Panc1 (cell line): ENCODE results near the gene CEPT1. TPM values are rescaled to one million over a fixed set of nuclear protein-coding genes. Genes with fewer than 3 reads are reported as not detected.

ENCODE experiments used
- ATAC-seq: fragments of 200-7000 bp; cut with Tn5 transposase; 2 replicates; pipeline ENCODE4 v1.9.1; 2020; ENCODE audit warnings: mild to moderate bottlenecking, moderate library complexity
- BruUV-seq: library from RNA; stranded (reverse); fragments of 400-500 nt; replicated peaks from 2 replicates; lab custom pipeline; 2021; lab: Mats Ljungman, UMichigan
- CTCF ChIA-PET: fragments of 300-600 bp; sonication (Branson Sonifier 250); formaldehyde crosslinking; loops from one replicate; lab custom pipeline; 2022; ENCODE audit warnings: antibody characterized with exemption; lab: Charles Lee
- POLR2A ChIA-PET: fragments of 300-600 bp; sonication (Branson Sonifier 250); formaldehyde crosslinking; loops from one replicate; lab custom pipeline; 2022; ENCODE audit warnings: antibody characterized with exemption; lab: Charles Lee
- DNase-seq: peaks from one replicate; pipeline ENCODE4 v3.0.0-alpha.2; 2010; ENCODE audit warnings: low read depth, low spot score
- H3K27ac ChIP-seq: 2 replicates; pipeline ENCODE4 v1.5.1; 2011; ENCODE audit warnings: mild to moderate bottlenecking, low read length, inconsistent platforms
- H3K27me3 ChIP-seq: fragments of 200-500 bp; sonication (Bioruptor generic); 2 replicates; pipeline ENCODE4 v1.6.0; 2014; ENCODE audit warnings: low read length, inconsistent platforms; ENCODE audit not compliant: control insufficient read depth, insufficient read depth
- H3K36me3 ChIP-seq: fragments of 200-500 bp; sonication (Bioruptor generic); 2 replicates; pipeline ENCODE4 v1.5.1; 2014; ENCODE audit warnings: inconsistent platforms, mild to moderate bottlenecking, low read length, moderate library complexity; ENCODE audit not compliant: control insufficient read depth, insufficient read depth
- H3K4me1 ChIP-seq: 2 replicates; pipeline ENCODE4 v1.5.1; 2011; ENCODE audit warnings: inconsistent platforms, mild to moderate bottlenecking, low read length, moderate library complexity; ENCODE audit not compliant: control insufficient read depth, insufficient read depth
- H3K4me3 ChIP-seq, 2 experiments: 2 replicates each; pipeline ENCODE4 v1.5.1; 2011 to 2012; ENCODE audit warnings: low read depth in 2 of 2, low read length in 2 of 2, mild to moderate bottlenecking in 2 of 2, inconsistent platforms in 1 of 2, moderate library complexity in 1 of 2
- H3K9me3 ChIP-seq: fragments of 200-500 bp; sonication (Bioruptor generic); 2 replicates; pipeline ENCODE4 v1.5.1; 2014; ENCODE audit warnings: low read depth, mild to moderate bottlenecking, inconsistent platforms, low read length, moderate library complexity; ENCODE audit not compliant: control insufficient read depth, insufficient read depth
- CTCF ChIP-seq: fragments of 450-650 bp; IDR thresholded peaks from 2 replicates; pipeline ENCODE4 v1.5.1; 2017; ENCODE audit warnings: mild to moderate bottlenecking
- POLR2AphosphoS5 ChIP-seq: IDR thresholded peaks from 2 replicates; pipeline ENCODE4 v1.6.1; 2012; ENCODE audit warnings: mild to moderate bottlenecking, low read depth, low read length, moderate library complexity
- REST ChIP-seq, 2 experiments: IDR thresholded peaks; 2 replicates each; pipeline ENCODE4 v1.6.1; 2011 to 2012; ENCODE audit warnings: low read depth in 2 of 2, control low read depth in 1 of 2, low read length in 1 of 2, mild to moderate bottlenecking in 1 of 2, moderate library complexity in 1 of 2; ENCODE audit not compliant: insufficient read depth in 1 of 2
- SIN3A ChIP-seq: IDR thresholded peaks from 2 replicates; pipeline ENCODE4 v1.6.1; 2012; ENCODE audit warnings: low read depth, mild to moderate bottlenecking, low read length, moderate library complexity, borderline replicate concordance; ENCODE audit not compliant: insufficient read depth
- TCF7L2 ChIP-seq: IDR thresholded peaks from 2 replicates; pipeline ENCODE4 v1.6.1; 2011; ENCODE audit warnings: mild to moderate bottlenecking, low read depth, low read length, inconsistent platforms
- in situ Hi-C: cut with HindIII; loops from 2 replicates; pipeline ENCODE4 v1.10.0; 2016; ENCODE audit warnings: low sequenced_read_pairs, low pct_unique_long_range_greater_than_20kb
- intact Hi-C: fragments of 100-400 bp; cut with micrococcal nuclease; formaldehyde crosslinking; loops from one replicate; pipeline ENCODE4 v1.10.0; 2022; ENCODE audit not compliant: unreplicated experiment
- total RNA-seq: library from RNA; stranded (reverse); gene quantifications from one replicate; pipeline ENCODE4 v1.2.1, GENCODE V29; 2021; ENCODE audit not compliant: unreplicated experiment

CEPT1 gene
- total RNA-seq, 1 experiment from 2014 or later, result 21.9 TPM

GRCh38 chr1:111141245-111142220, 1.5 kb downstream of the CEPT1 start:
- CTCF ChIA-PET, result no interaction called here
- TSS peak; percentile 66 for BruUV-seq
- ATAC-seq (no peak), DNase-seq (no peak)
- H3K4me3 ChIP-seq, result peak overlapping the region; percentile 82 to 84; a peak in 3 of 4 replicates
- no peak for TF ChIP-seq SIN3A
- TF ChIP-seq POLR2AphosphoS5, result no peak
- TF ChIP-seq REST (IDR thresholded peaks at IDR 0.05; ENCODE audit: insufficient read depth in 1 of 2, low read depth in 2 of 2, low read length in 1 of 2), result no peak
- TF ChIP-seq CTCF, result no peak
- no peak for TF ChIP-seq TCF7L2
- H3K36me3 ChIP-seq, result peaks cover 11% of the 10 kb centered on the region; the same call in 1 of the 2 replicates
- H3K27me3 ChIP-seq, result no peaks in the 10 kb centered on the region
- peak overlapping the region; percentile 93 for H3K27ac ChIP-seq
- POLR2A ChIA-PET, result interaction anchor here (0.6 kb wide), 1 partner anchor 211 kb away, joined by 3 read pairs; no protein-coding TSS in a partner anchor
- peaks cover 15% of the 10 kb centered on the region; the same call in 1 of the 2 replicates for H3K4me1 ChIP-seq
- H3K9me3 ChIP-seq, result no peaks in the 10 kb centered on the region
- in situ Hi-C loops, result no loop called here
- intact Hi-C loops, result no loop called here

- TF ChIP-seq CTCF, result no peak
- TF ChIP-seq SIN3A, result no peak
- no peak for TF ChIP-seq TCF7L2
- no peak for TF ChIP-seq POLR2AphosphoS5
- no peak for TF ChIP-seq REST (IDR thresholded peaks at IDR 0.05; ENCODE audit: insufficient read depth in 1 of 2, low read depth in 2 of 2, low read length in 1 of 2)
- Histone ChIP-seq H3K36me3 (peaks cover 11% of the 10 kb centered on the region), H3K27ac (no peak overlapping the region), H3K9me3 (no peaks in the 10 kb centered on the region), H3K4me1 (peaks cover 15% of the 10 kb centered on the region; the same call in 1 of the 2 replicates), H3K4me3 (no peak overlapping the region), H3K27me3 (no peaks in the 10 kb centered on the region)
- intact Hi-C loops, result no loop called here
- in situ Hi-C loops, result no loop called here
- no TSS peak for BruUV-seq
- CTCF ChIA-PET, result no interaction called here
- POLR2A ChIA-PET, result no interaction called here
- DNase-seq, result no peak
- no peak for ATAC-seq
Observed at GRCh38 chr1:111142356-111142975, 2.4 kb downstream of the CEPT1 start.
